T-helper 17 cell (primary cell): ENCODE measurements around the gene AIP. TPM values are rescaled to one million over a fixed set of nuclear protein-coding genes. Genes with fewer than 3 reads are reported as not detected.
A peak's percentile ranks its signal among the peaks of the same experiment; 100 is the strongest.

Experiments
- ATAC-seq: fragments of 150-1000 bp; cut with Tn5 transposase; 2 replicates; pipeline ENCODE4 v1.10.0; 2021; ENCODE audit warnings: mild to moderate bottlenecking, moderate library complexity
- DNase-seq, 3 donors: peaks; one replicate each; pipeline versions ENCODE4 v3.0.0 to v3.0.0-alpha.2; 2020 to 2021
- H3K9me3 ChIP-seq: one replicate; pipeline ENCODE4 v1.7.0; 2013; ENCODE audit warnings: low read length, mild to moderate bottlenecking; ENCODE audit not compliant: control insufficient read depth, poor library complexity, severe bottlenecking
- H3K27ac Mint-ChIP-seq: one replicate; pipeline ENCODE4 v1.8.0; 2022; ENCODE audit warnings: mild to moderate bottlenecking, moderate library complexity, mixed read lengths
- H3K27me3 Mint-ChIP-seq: one replicate; pipeline ENCODE4 v1.8.0; 2022; ENCODE audit warnings: mixed read lengths
- H3K36me3 Mint-ChIP-seq: one replicate; pipeline ENCODE4 v1.8.0; 2022; ENCODE audit warnings: low read depth, mixed read lengths
- H3K4me1 Mint-ChIP-seq: one replicate; pipeline ENCODE4 v1.8.0; 2022; ENCODE audit warnings: mild to moderate bottlenecking, mixed read lengths
- H3K4me3 Mint-ChIP-seq: one replicate; pipeline ENCODE4 v1.8.0; 2022; ENCODE audit warnings: mild to moderate bottlenecking, moderate library complexity, mixed read lengths
- total RNA-seq, 4 donors: library from RNA in 2 of 4; stranded (reverse) in 2 of 4; gene quantifications; one replicate each; pipeline ENCODE4 v1.2.3 and lab custom pipeline; 2022 to 2026

The AIP gene
- total RNA-seq, 2 donors from 2014 or later, result 98.3 to 109 TPM

DNA sequence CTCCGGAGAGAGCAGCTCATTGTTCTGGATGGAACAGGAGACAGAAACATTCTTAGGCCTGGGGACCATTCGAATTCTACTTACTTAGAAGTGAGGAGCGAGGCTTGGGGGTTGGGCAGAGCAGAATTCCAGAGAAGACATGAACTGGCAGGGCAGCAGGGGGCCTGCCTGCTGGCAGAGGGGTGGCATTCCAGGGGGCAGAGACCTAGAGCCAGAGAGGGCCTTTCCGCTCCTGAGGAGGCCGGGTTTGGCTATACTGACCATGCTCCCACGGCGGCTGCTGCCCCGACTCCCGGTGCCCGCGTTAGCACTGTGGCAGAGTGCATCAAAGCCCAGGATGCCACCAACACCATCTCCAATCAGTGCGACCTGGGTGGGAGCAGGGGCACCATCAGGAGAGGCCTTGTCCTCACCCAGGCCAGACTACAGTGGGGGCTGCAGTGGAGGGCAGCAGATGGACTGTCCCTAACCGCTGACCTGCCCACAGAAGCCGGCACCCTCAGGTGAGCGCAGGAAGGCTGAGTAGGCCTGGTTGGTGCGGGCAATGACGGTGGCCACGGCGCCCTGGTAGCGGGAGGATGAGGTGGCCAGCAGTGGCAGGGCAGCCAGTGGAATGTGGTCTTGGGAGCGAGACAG, 14.9 kb downstream of the AIP start:
- Mint-ChIP-seq H3K4me1 (peaks cover 22% of the 10 kb centered on the region), H3K27me3 (no peaks in the 10 kb centered on the region), H3K4me3 (no peak overlapping the region), H3K36me3 (no peaks in the 10 kb centered on the region), H3K27ac (no peak overlapping the region)
- no peak for ATAC-seq
- H3K9me3 ChIP-seq, result no peaks in the 10 kb centered on the region
- DNase-seq, result no peak

GRCh38 chr11:67498544-67498972, 15.7 kb downstream of the AIP start:
- Mint-ChIP-seq H3K4me3 (no peak overlapping the region), H3K36me3 (no peaks in the 10 kb centered on the region), H3K4me1 (peaks cover 25% of the 10 kb centered on the region), H3K27me3 (no peaks in the 10 kb centered on the region), H3K27ac (no peak overlapping the region)
- ATAC-seq (no peak), DNase-seq (no peak)
- H3K9me3 ChIP-seq, result no peaks in the 10 kb centered on the region

DNA sequence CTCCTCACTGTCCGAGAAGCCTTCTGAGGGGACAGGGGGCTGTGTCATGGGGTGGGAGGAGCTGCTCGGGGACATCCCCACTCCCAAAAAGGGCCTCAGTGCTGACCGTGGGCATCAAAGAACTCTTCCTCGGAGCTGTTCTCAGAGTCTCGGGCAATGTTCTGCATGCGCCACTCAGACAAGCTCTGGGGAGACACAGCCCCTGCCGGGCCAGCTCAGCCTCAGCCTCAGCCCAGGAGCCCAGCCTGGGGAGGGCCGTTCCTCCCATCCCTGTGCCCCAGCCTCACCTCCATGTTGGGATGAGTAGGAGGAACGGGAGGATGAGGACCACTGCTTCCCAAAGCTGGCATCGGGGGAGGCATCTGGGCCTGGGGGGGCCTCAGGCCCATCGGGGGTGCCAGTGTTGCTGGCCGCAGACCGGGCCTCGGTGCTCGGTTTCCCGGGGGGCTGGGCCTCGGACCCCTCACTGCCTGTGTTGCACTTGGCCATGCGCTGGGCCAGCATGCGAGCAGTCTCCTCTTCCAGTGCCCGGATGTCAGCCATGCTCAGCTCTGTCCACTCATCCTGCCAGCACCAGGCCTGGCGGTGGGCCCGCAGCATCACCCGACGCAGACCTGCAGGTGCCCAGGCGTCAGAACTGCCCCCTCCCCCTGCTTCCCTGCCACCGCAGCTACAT, 17.1 kb downstream of the AIP start:
- no peaks in the 10 kb centered on the region for H3K9me3 ChIP-seq
- no peaks in the 10 kb centered on the region for H3K27me3 Mint-ChIP-seq
- peaks cover 30% of the 10 kb centered on the region for H3K4me1 Mint-ChIP-seq
- no peaks in the 10 kb centered on the region for H3K36me3 Mint-ChIP-seq
- no peak overlapping the region for H3K27ac Mint-ChIP-seq
- ATAC-seq (no peak), DNase-seq (no peak)
- H3K4me3 Mint-ChIP-seq, result no peak overlapping the region

GRCh38 chr11:67500484-67500821, 17.6 kb downstream of the AIP start:
- ATAC-seq (no peak), DNase-seq (no peak)
- no peaks in the 10 kb centered on the region for H3K27me3 Mint-ChIP-seq
- H3K27ac Mint-ChIP-seq, result no peak overlapping the region
- H3K9me3 ChIP-seq, result no peaks in the 10 kb centered on the region
- H3K4me3 Mint-ChIP-seq, result no peak overlapping the region
- H3K4me1 Mint-ChIP-seq, result peaks cover 32% of the 10 kb centered on the region
- no peaks in the 10 kb centered on the region for H3K36me3 Mint-ChIP-seq

- DNase-seq (no peak), ATAC-seq (no peak)
- no peaks in the 10 kb centered on the region for H3K9me3 ChIP-seq
- no peaks in the 10 kb centered on the region for H3K27me3 Mint-ChIP-seq
- no peak overlapping the region for H3K4me3 Mint-ChIP-seq
- H3K36me3 Mint-ChIP-seq, result no peaks in the 10 kb centered on the region
- peaks cover 36% of the 10 kb centered on the region for H3K4me1 Mint-ChIP-seq
- H3K27ac Mint-ChIP-seq, result peak overlapping the region; percentile 84
These were observed 18.2 kb downstream of the AIP start for GRCh38 chr11:67500831-67501715.

GRCh38 chr11:67501854-67502253, 19.0 kb downstream of the AIP start:
- Mint-ChIP-seq H3K27ac (peak overlapping the region; percentile 84), H3K36me3 (no peaks in the 10 kb centered on the region), H3K4me1 (peaks cover 41% of the 10 kb centered on the region), H3K27me3 (no peaks in the 10 kb centered on the region), H3K4me3 (no peak overlapping the region)
- ATAC-seq, result no peak
- DNase-seq, result no peak
- no peaks in the 10 kb centered on the region for H3K9me3 ChIP-seq

GRCh38 chr11:67502328-67502979, 19.6 kb downstream of the AIP start:
- Mint-ChIP-seq H3K27ac (peak overlapping the region; percentile 89), H3K4me3 (peak overlapping the region; percentile 88), H3K36me3 (no peaks in the 10 kb centered on the region), H3K4me1 (peaks cover 45% of the 10 kb centered on the region), H3K27me3 (no peaks in the 10 kb centered on the region)
- H3K9me3 ChIP-seq, result no peaks in the 10 kb centered on the region
- DNase-seq, result no peak
- no peak for ATAC-seq

- peak overlapping the region; percentile 88 for H3K4me3 Mint-ChIP-seq
- H3K9me3 ChIP-seq, result no peaks in the 10 kb centered on the region
- H3K4me1 Mint-ChIP-seq, result peaks cover 45% of the 10 kb centered on the region
- ATAC-seq (no peak), DNase-seq (no peak)
- no peaks in the 10 kb centered on the region for H3K27me3 Mint-ChIP-seq
- H3K36me3 Mint-ChIP-seq, result no peaks in the 10 kb centered on the region
- H3K27ac Mint-ChIP-seq, result peak overlapping the region; percentile 89
These were observed 20.5 kb downstream of the AIP start for GRCh38 chr11:67503119-67504004.

- H3K4me1 Mint-ChIP-seq, result peaks cover 52% of the 10 kb centered on the region
- no peak for ATAC-seq
These were observed 21.5 kb downstream of the AIP start for GRCh38 chr11:67504005-67504949.

DNA sequence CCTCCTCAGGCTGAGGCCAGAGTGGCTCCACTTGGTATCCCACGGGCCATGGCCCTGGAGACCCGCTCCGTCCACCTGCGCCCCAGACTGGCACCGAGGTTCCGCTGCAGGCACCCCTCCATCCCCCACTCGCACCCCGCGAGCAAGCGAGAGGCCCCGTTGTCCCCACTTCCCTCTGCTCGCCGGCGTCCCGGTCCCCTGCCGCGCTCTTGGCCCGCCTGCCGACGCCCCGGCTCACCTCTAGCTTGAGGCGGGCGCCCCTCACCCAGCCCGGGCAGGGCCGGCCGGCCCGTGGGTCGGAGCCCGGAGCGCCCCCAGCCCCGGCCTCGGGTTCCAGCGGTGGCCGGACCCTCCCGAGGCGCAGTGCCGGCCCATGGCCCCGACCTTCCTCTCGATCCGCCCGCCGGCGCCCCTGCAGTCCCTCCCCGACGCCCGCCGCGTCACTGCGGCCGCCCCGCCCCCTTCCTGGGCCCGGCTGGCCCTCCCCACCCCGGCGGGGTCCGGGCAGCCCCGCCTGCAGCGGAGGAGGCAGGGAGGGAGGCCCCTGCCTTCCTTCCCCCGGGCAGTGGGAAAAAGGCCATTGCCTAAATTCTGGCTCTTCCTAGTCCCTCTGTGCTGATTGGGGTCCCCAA, 22.2 kb downstream of the AIP start, which contains the start of gene PITPNM1:
PITPNM1 (minus strand) TSS at position 414 of the 632 bp plus-strand sequence. CDS start 1,183 bp downstream, outside the sequence.
- Mint-ChIP-seq H3K36me3 (no peaks in the 10 kb centered on the region), H3K27ac (peak within 1 kb of the TSS; percentile 97), H3K4me3 (peak within 1 kb of the TSS; percentile 94), H3K4me1 (peaks cover 50% of the 10 kb centered on the region), H3K27me3 (no peaks in the 10 kb centered on the region)
- DNase-seq (peak; percentile 57 to 70 (median 62)), ATAC-seq (peak; percentile 15)
- no peaks in the 10 kb centered on the region for H3K9me3 ChIP-seq

More at GRCh38 chr11:67504005-67504949, 21.5 kb downstream of the AIP start:
- Mint-ChIP-seq H3K4me3 (peak overlapping the region; percentile 94), H3K27me3 (no peaks in the 10 kb centered on the region), H3K27ac (peak overlapping the region; percentile 97), H3K36me3 (no peaks in the 10 kb centered on the region)
- DNase-seq, result peak in 2 of 3 donors; percentile 52 to 57
- H3K9me3 ChIP-seq, result no peaks in the 10 kb centered on the region
